Skeletal muscle tissue (tissue), 4 donors: Measurements from ENCODE around the gene SMIM13. TPM values are rescaled to one million over a fixed set of nuclear protein-coding genes. Genes with fewer than 3 reads are reported as not detected.

Experiments
- H3K27ac ChIP-seq: one replicate; pipeline ENCODE4 v1.7.0; 2013; ENCODE audit warnings: mild to moderate bottlenecking, low read depth, low read length, inconsistent platforms
- H3K27me3 ChIP-seq, 3 donors: one replicate each; pipeline ENCODE4 v1.7.0; 2013; ENCODE audit warnings: low read length in 3 of 3; ENCODE audit not compliant: control insufficient read depth in 3 of 3, insufficient read depth in 3 of 3
- H3K36me3 ChIP-seq, 3 donors: one replicate each; pipeline ENCODE4 v1.7.0; 2013; ENCODE audit warnings: low read length in 3 of 3; ENCODE audit not compliant: control insufficient read depth in 3 of 3, insufficient read depth in 3 of 3
- H3K4me1 ChIP-seq, 3 donors: one replicate each; pipeline ENCODE4 v1.7.0; 2013; ENCODE audit warnings: low read length in 3 of 3, mild to moderate bottlenecking in 3 of 3; ENCODE audit not compliant: control insufficient read depth in 3 of 3, insufficient read depth in 3 of 3
- H3K4me3 ChIP-seq, 3 donors: one replicate each; pipeline ENCODE4 v1.7.0; 2013; ENCODE audit warnings: low read length in 3 of 3
- H3K9ac ChIP-seq, 3 donors: one replicate each; pipeline ENCODE4 v1.7.0; 2013; ENCODE audit warnings: low read length in 3 of 3, mild to moderate bottlenecking in 3 of 3, moderate library complexity in 2 of 3, low read depth in 1 of 3
- H3K9me3 ChIP-seq, 3 donors: one replicate each; pipeline ENCODE4 v1.7.0; 2013; ENCODE audit warnings: low read length in 3 of 3; ENCODE audit not compliant: control insufficient read depth in 3 of 3
- total RNA-seq: library from RNA; depleted of rRNA; stranded (reverse); fragments of >200 nt; gene quantifications from one replicate; pipeline ENCODE4 v1.2.3, GENCODE V29; 2014
- donor health status: Osteomylitis.

The SMIM13 gene
- total RNA-seq, 1 donor from 2014 or later: 7.8 TPM

DNA sequence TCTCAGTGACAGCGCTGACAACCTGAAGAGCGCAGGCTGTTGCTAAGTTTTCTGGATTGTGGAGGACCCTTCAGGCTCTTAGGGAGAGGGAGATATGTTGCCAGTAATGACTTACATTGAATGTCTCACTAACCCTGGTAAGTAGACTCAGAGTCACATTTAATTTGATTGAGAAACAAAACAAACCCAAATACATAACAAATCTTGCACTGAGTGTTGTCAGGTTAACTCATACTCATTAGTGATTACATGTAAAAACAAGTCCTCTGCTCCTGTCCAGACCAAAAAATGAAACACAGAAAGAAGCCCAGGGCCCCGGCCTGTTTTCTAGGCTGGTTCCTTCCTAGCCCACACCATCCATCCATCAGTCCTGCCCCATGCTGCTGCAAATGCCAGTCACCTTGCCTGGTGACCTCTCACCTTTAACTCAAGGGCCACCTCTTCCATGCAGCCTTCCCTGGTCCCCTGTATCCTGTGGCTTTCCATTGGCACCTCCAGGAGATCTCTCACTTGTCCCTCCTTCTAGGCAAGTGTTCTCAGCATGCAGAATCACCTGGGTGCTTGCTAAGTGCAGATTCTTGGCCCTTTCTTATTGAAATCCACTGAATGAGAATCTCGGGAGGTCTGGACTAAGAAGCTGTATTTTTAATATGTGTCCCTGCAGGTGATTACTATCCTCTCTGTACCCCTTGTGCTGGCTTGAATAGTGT, 52.6 kb downstream of the SMIM13 start:
- no peaks in the 10 kb centered on the region for H3K36me3 ChIP-seq
- no peaks in the 10 kb centered on the region for H3K27me3 ChIP-seq
- no peaks in the 10 kb centered on the region for H3K9me3 ChIP-seq

DNA sequence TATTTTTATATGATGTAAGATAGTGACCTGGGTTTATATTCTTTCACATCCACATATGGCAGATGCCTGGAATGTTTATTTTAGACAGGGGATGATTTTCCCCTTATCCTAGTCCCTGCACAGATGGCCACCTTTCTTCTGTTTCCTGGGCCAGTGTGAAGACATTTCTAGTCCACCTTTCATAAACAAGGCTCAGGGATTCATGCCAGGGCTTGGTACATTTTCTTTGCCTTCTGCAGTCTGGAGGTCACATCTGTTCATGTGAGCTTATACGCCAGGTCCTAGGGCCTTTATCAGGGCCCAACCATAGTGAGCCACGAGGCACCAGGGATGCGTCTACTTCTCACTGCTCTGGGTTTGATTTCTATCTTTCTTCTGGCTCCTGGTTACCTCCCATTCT, 55.9 kb downstream of the SMIM13 start:
- H3K27ac ChIP-seq: no peak overlapping the region
- H3K9me3 ChIP-seq: no peaks in the 10 kb centered on the region
- H3K27me3 ChIP-seq: no peaks in the 10 kb centered on the region
- peaks cover 0 to under 1% (median 0%) of the 10 kb centered on the region in 3 donors for H3K4me1 ChIP-seq
- H3K9ac ChIP-seq: no peak overlapping the region
- no peaks in the 10 kb centered on the region for H3K36me3 ChIP-seq
- no peak overlapping the region for H3K4me3 ChIP-seq

More for the DNA sequence above, 52.6 kb downstream of the SMIM13 start:
- H3K9ac ChIP-seq: no peak overlapping the region
- no peak overlapping the region for H3K4me3 ChIP-seq
- peaks cover 0 to 3% (median 0%) of the 10 kb centered on the region in 3 donors for H3K4me1 ChIP-seq
- no peak overlapping the region for H3K27ac ChIP-seq

DNA sequence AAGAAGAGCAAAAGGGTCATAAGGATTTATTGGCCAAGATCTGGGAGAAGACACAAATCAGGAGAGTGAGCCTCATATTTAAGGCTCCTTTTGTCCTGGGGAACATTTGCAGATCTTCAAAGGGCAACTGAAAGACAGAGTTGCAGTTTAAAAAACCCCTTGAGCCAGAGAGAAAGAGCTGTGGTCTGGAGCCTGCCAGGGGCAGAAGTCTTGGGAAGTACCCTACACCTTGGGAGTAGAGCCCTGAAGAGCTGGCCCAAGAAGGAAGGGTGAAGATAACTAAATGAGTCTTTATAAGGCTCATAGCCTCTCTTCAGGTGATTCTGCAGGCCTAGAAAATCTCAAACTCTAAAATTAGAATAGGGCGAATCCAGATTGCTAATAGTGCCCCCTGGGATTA, 57.9 kb downstream of the SMIM13 start:
- no peaks in the 10 kb centered on the region for H3K9me3 ChIP-seq
- no peak overlapping the region for H3K9ac ChIP-seq
- no peak overlapping the region for H3K27ac ChIP-seq

DNA sequence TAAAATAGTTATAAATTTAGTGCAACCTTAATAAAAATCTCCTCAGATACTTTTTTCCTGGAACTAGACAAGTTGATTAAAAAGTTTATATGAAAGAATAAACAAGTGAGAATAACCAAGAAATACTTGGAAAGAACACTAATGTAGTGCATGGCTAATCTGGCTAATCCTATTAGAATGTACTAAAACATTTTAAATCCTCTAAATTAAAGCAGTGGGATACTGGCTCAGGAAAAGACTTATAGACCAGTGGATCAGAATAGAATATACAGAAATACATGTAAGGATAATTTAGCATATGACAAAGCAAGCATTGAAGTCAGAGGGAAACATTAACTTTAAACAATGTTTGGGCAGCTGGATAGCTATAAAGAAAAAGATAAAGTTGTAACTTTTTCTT, 58.9 kb downstream of the SMIM13 start:
- no peak overlapping the region for H3K9ac ChIP-seq
- H3K27me3 ChIP-seq: no peaks in the 10 kb centered on the region
- H3K4me3 ChIP-seq: no peak overlapping the region
- H3K36me3 ChIP-seq: no peaks in the 10 kb centered on the region
- no peaks in the 10 kb centered on the region for H3K4me1 ChIP-seq
- H3K27ac ChIP-seq: no peak overlapping the region
- H3K9me3 ChIP-seq: no peaks in the 10 kb centered on the region

More for the DNA sequence above, 57.9 kb downstream of the SMIM13 start:
- Histone ChIP-seq H3K27me3 (no peaks in the 10 kb centered on the region), H3K36me3 (no peaks in the 10 kb centered on the region), H3K4me3 (no peak overlapping the region), H3K4me1 (no peaks in the 10 kb centered on the region)

DNA sequence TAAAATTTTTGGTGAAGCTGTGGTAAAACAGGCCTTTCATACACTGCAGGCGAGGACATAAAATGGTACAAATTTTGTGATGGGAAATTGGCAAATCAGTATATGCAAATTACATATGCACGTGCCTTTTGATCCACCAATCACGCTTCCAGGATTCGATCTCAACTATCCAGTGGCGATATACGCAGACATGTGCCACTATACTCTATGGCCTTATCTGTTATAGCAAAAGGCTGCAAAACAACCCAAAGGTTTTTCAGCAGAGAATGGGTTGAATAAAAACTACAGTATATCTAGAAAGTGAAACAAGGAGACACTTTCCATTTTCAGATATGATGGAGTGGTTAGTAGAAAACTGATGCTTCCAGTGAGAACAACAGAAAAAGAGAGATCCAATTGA, 59.8 kb downstream of the SMIM13 start:
- H3K9ac ChIP-seq: no peak overlapping the region
- no peak overlapping the region for H3K27ac ChIP-seq
- no peaks in the 10 kb centered on the region for H3K9me3 ChIP-seq
- no peaks in the 10 kb centered on the region for H3K4me1 ChIP-seq
- no peaks in the 10 kb centered on the region for H3K36me3 ChIP-seq
- H3K27me3 ChIP-seq: no peaks in the 10 kb centered on the region
- no peak overlapping the region for H3K4me3 ChIP-seq

DNA sequence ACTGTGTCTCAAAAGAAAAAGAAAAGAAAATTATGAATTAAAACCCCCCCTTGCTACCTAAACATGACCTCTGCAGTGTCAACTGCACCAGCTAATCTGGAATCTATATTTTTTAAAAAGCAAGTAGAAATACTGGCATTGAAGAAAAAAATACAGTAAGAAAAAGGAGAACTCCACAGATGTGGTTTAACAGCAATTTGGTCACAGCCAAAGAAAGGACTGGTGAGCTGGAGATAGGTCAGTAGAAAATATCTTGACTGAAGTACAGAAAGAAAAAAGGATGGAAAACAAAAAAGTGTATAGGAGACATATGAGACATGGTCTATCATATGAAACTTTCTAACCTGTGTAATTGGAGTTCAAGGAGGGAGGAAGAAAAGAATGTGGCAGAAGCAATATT, 62.0 kb downstream of the SMIM13 start:
- Histone ChIP-seq H3K9me3 (no peaks in the 10 kb centered on the region), H3K9ac (no peak overlapping the region), H3K27ac (no peak overlapping the region), H3K36me3 (no peaks in the 10 kb centered on the region), H3K27me3 (no peaks in the 10 kb centered on the region), H3K4me1 (no peaks in the 10 kb centered on the region), H3K4me3 (no peak overlapping the region)

DNA sequence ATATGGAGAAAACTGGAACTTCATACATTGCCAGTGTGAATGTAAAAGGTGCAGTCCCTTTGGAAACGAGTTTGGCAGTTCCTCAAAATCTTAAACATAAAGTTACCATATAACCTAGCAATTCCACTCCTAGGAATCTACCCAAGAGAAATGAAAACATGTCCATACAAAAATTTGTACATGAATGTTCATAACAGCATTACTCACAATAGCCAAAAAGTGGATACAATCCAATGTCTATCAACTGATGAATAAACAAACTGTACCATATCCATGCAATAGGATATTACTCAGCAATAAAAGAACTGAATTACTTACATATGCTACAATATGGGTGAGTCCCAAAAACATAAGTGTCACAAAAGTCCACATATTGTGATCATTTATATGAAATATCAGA, 66.6 kb downstream of the SMIM13 start:
- Histone ChIP-seq H3K27me3 (no peaks in the 10 kb centered on the region), H3K9me3 (no peaks in the 10 kb centered on the region), H3K4me1 (no peaks in the 10 kb centered on the region), H3K27ac (no peak overlapping the region), H3K4me3 (no peak overlapping the region), H3K36me3 (no peaks in the 10 kb centered on the region), H3K9ac (no peak overlapping the region)

DNA sequence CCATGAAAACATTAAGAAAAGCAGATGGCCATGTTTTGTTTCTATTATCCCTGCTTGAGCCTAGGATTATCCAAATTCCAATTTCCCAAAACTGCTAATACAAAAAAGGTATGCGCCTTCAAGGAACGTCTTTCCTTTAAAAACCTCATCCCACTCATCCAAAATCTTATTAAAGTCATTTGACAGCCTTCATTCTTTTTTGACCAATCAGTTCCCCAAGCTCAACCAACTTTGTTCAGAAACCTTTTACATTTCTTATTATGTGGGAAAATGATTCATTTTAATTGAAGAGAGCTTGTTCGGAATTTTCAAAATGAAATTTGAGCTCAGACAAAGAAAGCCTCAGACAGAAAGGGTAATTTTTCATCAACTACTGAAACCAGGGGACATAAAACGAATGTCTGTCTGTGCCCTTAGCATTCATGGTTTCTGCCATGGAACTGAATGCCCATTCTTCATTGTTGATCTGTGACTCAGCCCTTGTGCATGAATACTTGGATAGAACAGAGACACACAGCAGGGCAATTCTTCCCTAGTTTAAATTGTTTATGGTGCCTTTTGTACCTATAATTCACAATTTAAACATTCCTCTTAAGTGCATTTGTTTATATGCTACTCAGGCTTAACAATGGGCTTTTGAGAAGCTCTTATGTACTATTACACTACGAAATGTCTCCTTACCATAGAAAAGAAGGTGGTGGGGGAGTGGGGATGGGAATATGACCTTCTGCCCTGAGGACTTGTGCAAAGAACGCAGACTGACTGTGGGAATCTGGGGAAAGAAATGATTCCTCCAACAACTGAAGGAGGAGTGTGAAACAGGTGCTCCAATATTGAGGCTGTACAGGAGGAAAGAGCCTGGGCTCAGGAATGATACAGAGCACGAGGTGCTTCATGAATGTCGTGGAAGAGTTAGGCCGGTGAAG, 67.7 kb downstream of the SMIM13 start:
- Histone ChIP-seq H3K36me3 (no peaks in the 10 kb centered on the region), H3K9ac (no peak overlapping the region), H3K4me3 (no peak overlapping the region), H3K4me1 (no peaks in the 10 kb centered on the region), H3K27me3 (no peaks in the 10 kb centered on the region), H3K27ac (no peak overlapping the region), H3K9me3 (no peaks in the 10 kb centered on the region)

DNA sequence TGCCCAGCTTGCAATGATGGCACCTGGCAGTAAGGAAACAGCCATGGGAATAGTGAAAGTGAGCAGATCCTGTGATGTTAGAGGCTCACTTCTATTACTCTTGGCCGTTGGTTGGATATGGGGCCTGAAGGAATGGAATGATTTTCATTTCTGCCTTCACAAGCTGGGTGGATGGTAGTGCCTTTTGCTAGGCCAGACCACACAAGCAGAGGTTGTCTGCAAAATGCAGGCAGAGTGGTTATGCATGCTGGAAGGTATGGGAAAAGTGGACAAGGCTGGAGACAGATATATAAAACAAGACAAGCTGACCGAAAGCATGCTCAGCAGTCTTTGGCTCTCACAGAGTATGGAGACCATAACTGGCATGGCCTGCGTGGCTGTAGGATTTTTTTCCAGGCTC, 68.6 kb downstream of the SMIM13 start:
- H3K4me3 ChIP-seq: no peak overlapping the region
- H3K9ac ChIP-seq: no peak overlapping the region
- H3K36me3 ChIP-seq: no peaks in the 10 kb centered on the region
- no peaks in the 10 kb centered on the region for H3K27me3 ChIP-seq
- H3K27ac ChIP-seq: no peak overlapping the region
- H3K4me1 ChIP-seq: no peaks in the 10 kb centered on the region
- H3K9me3 ChIP-seq: no peaks in the 10 kb centered on the region

DNA sequence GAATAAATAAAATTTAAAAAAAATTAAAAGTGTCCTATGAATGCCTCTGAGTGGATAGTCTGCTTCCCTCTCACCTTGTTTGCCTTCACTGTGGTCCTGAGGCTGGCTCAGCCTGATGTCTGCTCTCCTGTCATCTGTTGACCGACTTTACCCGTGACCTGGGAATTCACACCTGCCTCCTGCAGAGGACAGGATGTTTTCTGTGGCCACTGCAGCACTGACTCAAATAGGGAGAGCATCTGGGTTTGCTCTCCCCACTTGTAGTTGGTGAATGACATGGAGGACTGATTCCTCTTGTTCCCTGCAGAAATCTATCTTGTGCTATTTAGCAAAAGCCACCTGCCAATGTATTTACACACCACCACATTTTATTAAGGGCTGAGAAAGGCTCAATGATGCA, 70.3 kb downstream of the SMIM13 start:
- Histone ChIP-seq H3K4me3 (no peak overlapping the region), H3K4me1 (no peaks in the 10 kb centered on the region), H3K9ac (no peak overlapping the region), H3K36me3 (no peaks in the 10 kb centered on the region), H3K9me3 (no peaks in the 10 kb centered on the region), H3K27ac (no peak overlapping the region), H3K27me3 (no peaks in the 10 kb centered on the region)
